Cardiac muscle cell (in vitro differentiated cells and primary cell): Measurements from ENCODE around the gene MYCBPAP. TPM values are rescaled to one million over a fixed set of nuclear protein-coding genes. Genes with fewer than 3 reads are reported as not detected.

Experiments used
- DNase-seq, 2 donors: peaks; one replicate each; pipeline versions ENCODE4 v3.0.0 to v3.0.0-alpha.2; 2010 to 2017; ENCODE audit warnings: low read depth in 1 of 2, low spot score in 1 of 2
- H3K27ac ChIP-seq: fragments of 200-600 bp; sonication (generic); 2 replicates; pipeline ENCODE4 v1.5.1; 2016
- H3K27me3 ChIP-seq: fragments of 200-600 bp; sonication (generic); 2 replicates; pipeline ENCODE4 v1.6.0; 2016; ENCODE audit warnings: control low read depth
- H3K36me3 ChIP-seq: fragments of 200-600 bp; sonication (generic); 2 replicates; pipeline ENCODE4 v1.5.1; 2016; ENCODE audit warnings: control low read depth
- H3K4me1 ChIP-seq: fragments of 200-600 bp; sonication (generic); 2 replicates; pipeline ENCODE4 v1.8.1; 2017; ENCODE audit warnings: low read depth, mild to moderate bottlenecking, mixed run types
- H3K4me3 ChIP-seq: fragments of 200-600 bp; sonication (generic); 2 replicates; pipeline ENCODE4 v1.5.1; 2016; ENCODE audit warnings: mild to moderate bottlenecking
- H3K9me3 ChIP-seq: fragments of 200-600 bp; sonication (generic); 2 replicates; pipeline ENCODE4 v1.5.1; 2017; ENCODE audit warnings: low read depth, mild to moderate bottlenecking, control low read depth
- polyA plus RNA-seq: library from polyadenylated mRNA; unstranded; fragments of >200 nt; fragmentation: Nextera tagmentation; extraction: Ambion mirVana; gene quantifications from 2 replicates; pipeline ENCODE4 v1.2.1, GENCODE V29; 2016
- total RNA-seq: library from RNA; depleted of rRNA; stranded (reverse); fragments of >200 nt; gene quantifications from 2 replicates; pipeline ENCODE4 v1.2.3, GENCODE V29; 2016
- TF ChIP-seq, protein P1 (sequence below): IDR thresholded peaks from 2 replicates; pipeline ENCODE4 v1.5.1; 2012; ENCODE audit warnings: low read depth, mild to moderate bottlenecking, low read length

Gene MYCBPAP
- total and polyA plus RNA-seq, 2 experiments from 2014 or later: 1.2 to 3.2 TPM

DNA sequence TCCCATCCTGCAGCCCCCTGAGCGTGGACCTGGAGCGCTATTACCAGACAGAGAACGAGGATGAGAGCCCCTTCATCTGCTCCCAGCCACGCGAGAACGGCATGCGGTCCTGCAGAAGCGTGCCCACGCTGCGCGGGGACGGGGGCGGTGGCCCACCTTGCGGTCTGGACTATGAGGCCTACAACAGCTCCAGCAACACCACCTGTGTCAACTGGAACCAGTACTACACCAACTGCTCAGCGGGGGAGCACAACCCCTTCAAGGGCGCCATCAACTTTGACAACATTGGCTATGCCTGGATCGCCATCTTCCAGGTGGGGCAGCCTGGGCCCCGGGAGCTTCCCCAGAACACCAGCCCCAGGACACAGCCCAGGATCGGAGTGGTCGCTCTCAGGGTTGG is 64.3 kb downstream of the MYCBPAP start:
- Histone ChIP-seq H3K9me3 (no peaks in the 10 kb centered on the region), H3K4me3 (no peak overlapping the region), H3K27me3 (no peaks in the 10 kb centered on the region), H3K4me1 (peaks cover 27% of the 10 kb centered on the region), H3K36me3 (no peaks in the 10 kb centered on the region), H3K27ac (no peak overlapping the region)
- DNase-seq: no peak
- TF ChIP-seq, protein P1, sequence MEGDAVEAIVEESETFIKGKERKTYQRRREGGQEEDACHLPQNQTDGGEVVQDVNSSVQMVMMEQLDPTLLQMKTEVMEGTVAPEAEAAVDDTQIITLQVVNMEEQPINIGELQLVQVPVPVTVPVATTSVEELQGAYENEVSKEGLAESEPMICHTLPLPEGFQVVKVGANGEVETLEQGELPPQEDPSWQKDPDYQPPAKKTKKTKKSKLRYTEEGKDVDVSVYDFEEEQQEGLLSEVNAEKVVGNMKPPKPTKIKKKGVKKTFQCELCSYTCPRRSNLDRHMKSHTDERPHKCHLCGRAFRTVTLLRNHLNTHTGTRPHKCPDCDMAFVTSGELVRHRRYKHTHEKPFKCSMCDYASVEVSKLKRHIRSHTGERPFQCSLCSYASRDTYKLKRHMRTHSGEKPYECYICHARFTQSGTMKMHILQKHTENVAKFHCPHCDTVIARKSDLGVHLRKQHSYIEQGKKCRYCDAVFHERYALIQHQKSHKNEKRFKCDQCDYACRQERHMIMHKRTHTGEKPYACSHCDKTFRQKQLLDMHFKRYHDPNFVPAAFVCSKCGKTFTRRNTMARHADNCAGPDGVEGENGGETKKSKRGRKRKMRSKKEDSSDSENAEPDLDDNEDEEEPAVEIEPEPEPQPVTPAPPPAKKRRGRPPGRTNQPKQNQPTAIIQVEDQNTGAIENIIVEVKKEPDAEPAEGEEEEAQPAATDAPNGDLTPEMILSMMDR: no peak

DNA sequence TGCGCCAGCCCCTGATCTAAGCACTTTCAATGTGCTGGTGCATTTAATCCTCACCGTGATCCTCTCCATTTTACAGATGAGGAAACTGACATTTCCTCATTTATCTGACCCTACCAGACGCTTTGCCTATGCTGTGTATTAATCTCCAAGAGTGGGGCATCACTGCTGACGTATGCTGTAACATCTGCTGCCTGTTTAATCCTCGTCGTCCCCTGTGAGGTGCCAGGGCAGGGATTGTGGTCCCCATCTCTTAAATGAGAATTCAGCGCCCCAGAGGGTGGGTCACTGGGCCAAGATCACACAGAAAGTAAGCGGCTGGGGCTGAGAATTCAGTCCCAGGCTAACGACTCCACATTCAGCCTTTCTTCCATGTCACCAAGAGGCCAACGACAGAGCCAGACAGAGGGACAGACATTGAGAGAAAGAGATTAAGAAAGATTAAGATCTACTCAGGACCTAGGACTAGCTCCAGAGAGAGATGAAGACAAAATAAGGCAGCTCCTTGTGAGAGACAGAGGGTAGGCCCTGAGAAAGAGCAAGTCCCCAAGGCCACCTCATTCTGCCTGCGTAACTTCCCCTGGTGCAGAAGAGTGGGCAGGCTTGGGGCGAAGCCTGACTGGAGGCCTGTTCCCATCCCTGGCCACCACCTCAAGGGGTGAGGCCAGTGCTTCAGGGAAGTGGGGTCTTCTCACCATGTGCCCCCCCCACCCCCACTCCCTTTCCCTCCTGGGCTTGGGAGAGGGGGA is 65.8 kb downstream of the MYCBPAP start:
- H3K4me1 ChIP-seq: peaks cover 28% of the 10 kb centered on the region
- H3K4me3 ChIP-seq: no peak overlapping the region
- TF ChIP-seq, protein P1: no peak
- no peak for DNase-seq
- H3K36me3 ChIP-seq: no peaks in the 10 kb centered on the region
- H3K9me3 ChIP-seq: no peaks in the 10 kb centered on the region
- no peak overlapping the region for H3K27ac ChIP-seq
- no peaks in the 10 kb centered on the region for H3K27me3 ChIP-seq

GRCh38 chr17:50575581-50576210 is 67.5 kb downstream of the MYCBPAP start:
- no peaks in the 10 kb centered on the region for H3K36me3 ChIP-seq
- H3K4me3 ChIP-seq: no peak overlapping the region
- H3K27me3 ChIP-seq: no peaks in the 10 kb centered on the region
- H3K27ac ChIP-seq: no peak overlapping the region
- DNase-seq: no peak
- no peaks in the 10 kb centered on the region for H3K9me3 ChIP-seq
- H3K4me1 ChIP-seq: peaks cover 28% of the 10 kb centered on the region
- TF ChIP-seq, protein P1: no peak

DNA sequence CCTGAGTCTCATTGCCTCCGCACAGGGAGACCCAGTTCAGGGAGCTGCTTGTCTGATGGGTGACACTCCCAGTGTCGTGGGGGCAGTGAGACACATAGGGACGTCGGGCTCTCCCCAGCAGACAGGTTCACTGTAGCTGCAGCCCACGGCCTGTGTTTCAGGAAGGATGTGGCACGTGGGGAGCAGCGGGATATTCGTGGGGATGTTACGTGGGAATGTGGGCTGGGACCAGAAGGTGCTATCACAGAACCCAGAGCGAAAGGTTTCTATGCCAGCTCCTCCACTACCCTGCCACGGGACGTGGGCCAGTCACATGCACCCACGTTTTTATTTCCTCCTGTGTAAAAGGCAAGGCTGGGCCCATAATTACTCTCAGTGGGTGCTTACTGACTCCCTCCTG is 68.6 kb downstream of the MYCBPAP start:
- Histone ChIP-seq H3K4me3 (no peak overlapping the region), H3K4me1 (peaks cover 30% of the 10 kb centered on the region), H3K27me3 (no peaks in the 10 kb centered on the region), H3K36me3 (no peaks in the 10 kb centered on the region), H3K27ac (no peak overlapping the region), H3K9me3 (no peaks in the 10 kb centered on the region)
- DNase-seq: no peak
- TF ChIP-seq, protein P1: no peak

GRCh38 chr17:50577451-50577954 is 69.3 kb downstream of the MYCBPAP start:
- no peak overlapping the region for H3K4me3 ChIP-seq
- H3K9me3 ChIP-seq: no peaks in the 10 kb centered on the region
- H3K27me3 ChIP-seq: no peaks in the 10 kb centered on the region
- H3K27ac ChIP-seq: no peak overlapping the region
- H3K4me1 ChIP-seq: peaks cover 36% of the 10 kb centered on the region
- TF ChIP-seq, protein P1: no peak
- no peak for DNase-seq
- no peaks in the 10 kb centered on the region for H3K36me3 ChIP-seq
